NCI-H748 (cell line): Measurements from ENCODE around the gene ZC3H8.

Experiments
- DNase-seq: peaks from one replicate; lab custom pipeline; 2025; ENCODE audit not compliant: unreplicated experiment; lab: John Stamatoyannopoulos, UW

The ZC3H8 gene

GRCh38 chr2:112166806-112167499, 87.9 kb downstream of the ZC3H8 start:
- no peak for DNase-seq

- no peak for DNase-seq
Observed at GRCh38 chr2:112165296-112165695, 89.5 kb downstream of the ZC3H8 start.

- no peak for DNase-seq
Observed at GRCh38 chr2:112164876-112165275, 90.0 kb downstream of the ZC3H8 start.

GRCh38 chr2:112163541-112163981, 91.3 kb downstream of the ZC3H8 start:
- DNase-seq, result no peak

GRCh38 chr2:112162956-112163355, 91.9 kb downstream of the ZC3H8 start:
- no peak for DNase-seq

GRCh38 chr2:112162341-112162740, 92.5 kb downstream of the ZC3H8 start:
- no peak for DNase-seq
